Measurements from ENCODE around the gene NMUR1. TPM values are rescaled to one million over a fixed set of nuclear protein-coding genes. Genes with fewer than 3 reads are reported as not detected.
"Not testable (repeated sequence)": the region's sequence is repeated elsewhere in the genome, so short reads cannot be mapped to it uniquely, and the experiment has no call there.

The NMUR1 gene
- total and polyA plus RNA-seq, 2 experiments from 2014 or later = 0.29 to 0.59 TPM

GRCh38 chr2:231573096-231573495 is 42.9 kb upstream of the NMUR1 start (continued):
- TF ChIP-seq POLR2AphosphoS5 (IDR thresholded peaks at IDR 0.05; ENCODE audit: low read depth) = no peak
- no peak for TF ChIP-seq EZH2phosphoT487 (IDR thresholded peaks at IDR 0.05; ENCODE audit: unreplicated experiment)
- TF ChIP-seq CTCF (conservative IDR thresholded peaks at IDR 0.05; ENCODE audit: low read depth in 2 of 2) = no peak
- no peak for TF ChIP-seq CREB1 (CRISPR knock-in tag; IDR thresholded peaks at IDR 0.05; ENCODE audit: low read depth)
- TF ChIP-seq ETS1 (IDR thresholded peaks at IDR 0.05) = no peak
- TF ChIP-seq REST (IDR thresholded peaks at IDR 0.05; ENCODE audit: unreplicated experiment) = no peak
- no peak for TF ChIP-seq ZNF331 (CRISPR knock-in tag; IDR thresholded peaks at IDR 0.05; ENCODE audit: low read depth)
- TF ChIP-seq ZNF114 (CRISPR knock-in tag; IDR thresholded peaks at IDR 0.05) = no peak

GRCh38 chr2:231571661-231572191 is 41.5 kb upstream of the NMUR1 start:
- Mint-ChIP-seq H3K4me3 (peak overlapping the region; percentile 35; the same call in 2 of the 3 replicates), H3K27ac (peak overlapping the region; percentile 98), H3K27me3 (ENCODE audit: insufficient read depth, low read depth, poor library complexity) (peaks cover 9% of the 10 kb centered on the region), H3K4me1 (peaks cover 65% of the 10 kb centered on the region), H3K36me3 (ENCODE audit: low read depth) (peaks cover 8% of the 10 kb centered on the region; the same call in 2 of the 3 replicates), H3K9me3 (peaks cover 19% of the 10 kb centered on the region)
- Histone ChIP-seq H3K4me3 (no peak overlapping the region), H3K9me2 (ENCODE audit: insufficient read depth) (no peaks in the 10 kb centered on the region), H3K27me3 (ENCODE audit: insufficient read depth) (no peaks in the 10 kb centered on the region), H4K20me1 (replicated peaks; ENCODE audit: insufficient read depth) (no peaks in the 10 kb centered on the region), H3K79me2 (replicated peaks; ENCODE audit: insufficient read depth) (no peaks in the 10 kb centered on the region), H3F3A (replicated peaks; ENCODE audit: low read depth) (peaks cover 21% of the 10 kb centered on the region), H3K36me3 (ENCODE audit: insufficient read depth) (no peaks in the 10 kb centered on the region), H3K4me2 (peak overlapping the region; percentile 30), H2AFZ (no peak overlapping the region), H3K4me1 (ENCODE audit: insufficient read depth) (peaks cover 43% of the 10 kb centered on the region), H3K27ac (ENCODE audit: low read depth) (peak overlapping the region; percentile 85)
- peak; percentile 77 for DNase-seq (ENCODE audit: low spot score)
- no peak for TF ChIP-seq POLR2AphosphoS5 (IDR thresholded peaks at IDR 0.05; ENCODE audit: low read depth)
- TF ChIP-seq CTCF (conservative IDR thresholded peaks at IDR 0.05; ENCODE audit: low read depth in 2 of 2) = no peak
- TF ChIP-seq ETS1 (IDR thresholded peaks at IDR 0.05) = no peak
- TF ChIP-seq ZNF331 (CRISPR knock-in tag; IDR thresholded peaks at IDR 0.05; ENCODE audit: low read depth) = no peak
- ATAC-seq = peak; percentile 45

- H2AFZ ChIP-seq; H3K4me3 Mint-ChIP-seq; H3K36me3 ChIP-seq (ENCODE audit: insufficient read depth); ATAC-seq; H3K4me3 ChIP-seq; H3K4me2 ChIP-seq; H3K79me2 ChIP-seq (replicated peaks; ENCODE audit: insufficient read depth); H3K27me3 ChIP-seq (ENCODE audit: insufficient read depth); H4K20me1 ChIP-seq (replicated peaks; ENCODE audit: insufficient read depth); H3K9me2 ChIP-seq (ENCODE audit: insufficient read depth); DNase-seq (ENCODE audit: low spot score): not testable (repeated sequence)
- Histone ChIP-seq H3K4me1 (ENCODE audit: insufficient read depth) (peaks cover 36% of the 10 kb centered on the region), H3F3A (replicated peaks; ENCODE audit: low read depth) (peaks cover 14% of the 10 kb centered on the region), H3K27ac (ENCODE audit: low read depth) (peak overlapping the region; percentile 85)
- Mint-ChIP-seq H3K27ac (peak overlapping the region; percentile 98; the same call in 1 of the 2 replicates), H3K9me3 (peaks cover 27% of the 10 kb centered on the region), H3K27me3 (ENCODE audit: insufficient read depth, low read depth, poor library complexity) (peaks cover 12% of the 10 kb centered on the region), H3K4me1 (peaks cover 59% of the 10 kb centered on the region), H3K36me3 (ENCODE audit: low read depth) (peaks cover 15% of the 10 kb centered on the region)
Measured at GRCh38 chr2:231570915-231571314, 40.7 kb upstream of the NMUR1 start.
